HepG2 (cell line): ENCODE results near the gene SCT. TPM values are rescaled to one million over a fixed set of nuclear protein-coding genes. Genes with fewer than 3 reads are reported as not detected.
A peak's percentile ranks its signal among the peaks of the same experiment; 100 is the strongest.

ENCODE experiments used
- FOSL2 ChIP-seq: sonication (generic); formaldehyde crosslinking; IDR thresholded peaks from 2 replicates; pipeline ENCODE4 v1.4.0; 2020; ENCODE audit warnings: missing genetic modification reagents
- FOXO1 ChIP-seq: sonication (generic); formaldehyde crosslinking; IDR thresholded peaks from 2 replicates; pipeline ENCODE4 v1.4.0; 2020; ENCODE audit warnings: missing genetic modification reagents
- HHEX ChIP-seq: IDR thresholded peaks from 2 replicates; pipeline ENCODE4 v1.6.1; 2016; ENCODE audit warnings: control low read depth
- KLF15 ChIP-seq: sonication (generic); formaldehyde crosslinking; IDR thresholded peaks from 2 replicates; pipeline ENCODE4 v1.8.1; 2023; ENCODE audit warnings: borderline replicate concordance, mild to moderate bottlenecking, inconsistent platforms, missing genetic modification reagents, mixed read lengths
- NR3C1 ChIP-seq: sonication (generic); formaldehyde crosslinking; IDR thresholded peaks from 2 replicates; pipeline ENCODE4 v1.4.0; 2020; ENCODE audit warnings: missing genetic modification reagents
- SAP130 ChIP-seq: IDR thresholded peaks from 2 replicates; pipeline ENCODE4 v1.6.1; 2016; ENCODE audit warnings: low read depth
- SETDB1 ChIP-seq: sonication (generic); formaldehyde crosslinking; IDR thresholded peaks from 2 replicates; pipeline ENCODE4 v1.5.1; 2020; ENCODE audit warnings: missing genetic modification reagents, mild to moderate bottlenecking, borderline replicate concordance
- ZNF552 ChIP-seq: sonication (generic); formaldehyde crosslinking; IDR thresholded peaks from 2 replicates; pipeline ENCODE4 v1.9.0; 2022; ENCODE audit warnings: missing genetic modification reagents, mild to moderate bottlenecking, borderline replicate concordance
- ZNF678 ChIP-seq: sonication (generic); formaldehyde crosslinking; IDR thresholded peaks from 2 replicates; pipeline ENCODE4 v1.4.0; 2020; ENCODE audit warnings: mild to moderate bottlenecking, missing genetic modification reagents
- ZNF782 ChIP-seq: sonication (generic); formaldehyde crosslinking; IDR thresholded peaks from 2 replicates; pipeline ENCODE4 v1.4.0; 2020; ENCODE audit warnings: missing genetic modification reagents, mild to moderate bottlenecking, borderline replicate concordance
- polyA plus RNA-seq, 8 experiments: library from polyadenylated mRNA; depleted of rRNA in 3 of 8; stranded (reverse) in 7 of 8; unstranded in 1 of 8; fragments of >200 nt; fragmentation: Illumina TruSeq in 4 of 8; extraction: Trizol in 4 of 8; gene quantifications; 2 replicates each; pipeline versions ENCODE4 v1.2.1 to v1.2.3, GENCODE V29; 2011 to 2016; ENCODE audit warnings: low read depth in 4 of 8, missing spikeins in 1 of 8, mixed read lengths in 1 of 8; ENCODE audit not compliant: insufficient read depth in 1 of 8
- total RNA-seq, 5 experiments: library from RNA; depleted of rRNA; stranded (reverse); fragments of >200 nt; fragmentation: Illumina TruSeq; extraction: Trizol; gene quantifications; 2 replicates each; pipeline ENCODE4 v1.2.3, GENCODE V29; 2016; ENCODE audit warnings: low read depth in 1 of 5
- TF ChIP-seq, protein P1 (sequence below): sonication (generic); formaldehyde crosslinking; IDR thresholded peaks from 2 replicates; pipeline ENCODE4 v1.4.0; 2020; ENCODE audit warnings: low read depth, missing genetic modification reagents
- TF ChIP-seq, protein P2 (sequence below): IDR thresholded peaks from 2 replicates; pipeline ENCODE4 v1.6.1; 2016
- TF ChIP-seq, protein P3 (sequence below): sonication (generic); formaldehyde crosslinking; conservative IDR thresholded peaks from 2 replicates; pipeline ENCODE4 v1.8.0; 2022; ENCODE audit warnings: low read depth, missing genetic modification reagents
- TF ChIP-seq, protein P4 (sequence below): sonication (generic); formaldehyde crosslinking; IDR thresholded peaks from 2 replicates; pipeline ENCODE4 v1.4.0; 2020; ENCODE audit warnings: missing genetic modification reagents
- TF ChIP-seq, protein P5 (sequence below): sonication (generic); formaldehyde crosslinking; IDR thresholded peaks from 2 replicates; pipeline ENCODE4 v1.9.0; 2022; ENCODE audit warnings: missing genetic modification reagents, mild to moderate bottlenecking, borderline replicate concordance

The SCT gene
- total and polyA plus RNA-seq, 2 of the 13 experiments (the other 11 are each of a cell fraction or from before 2014, with no cell fraction given) = not detected

DNA sequence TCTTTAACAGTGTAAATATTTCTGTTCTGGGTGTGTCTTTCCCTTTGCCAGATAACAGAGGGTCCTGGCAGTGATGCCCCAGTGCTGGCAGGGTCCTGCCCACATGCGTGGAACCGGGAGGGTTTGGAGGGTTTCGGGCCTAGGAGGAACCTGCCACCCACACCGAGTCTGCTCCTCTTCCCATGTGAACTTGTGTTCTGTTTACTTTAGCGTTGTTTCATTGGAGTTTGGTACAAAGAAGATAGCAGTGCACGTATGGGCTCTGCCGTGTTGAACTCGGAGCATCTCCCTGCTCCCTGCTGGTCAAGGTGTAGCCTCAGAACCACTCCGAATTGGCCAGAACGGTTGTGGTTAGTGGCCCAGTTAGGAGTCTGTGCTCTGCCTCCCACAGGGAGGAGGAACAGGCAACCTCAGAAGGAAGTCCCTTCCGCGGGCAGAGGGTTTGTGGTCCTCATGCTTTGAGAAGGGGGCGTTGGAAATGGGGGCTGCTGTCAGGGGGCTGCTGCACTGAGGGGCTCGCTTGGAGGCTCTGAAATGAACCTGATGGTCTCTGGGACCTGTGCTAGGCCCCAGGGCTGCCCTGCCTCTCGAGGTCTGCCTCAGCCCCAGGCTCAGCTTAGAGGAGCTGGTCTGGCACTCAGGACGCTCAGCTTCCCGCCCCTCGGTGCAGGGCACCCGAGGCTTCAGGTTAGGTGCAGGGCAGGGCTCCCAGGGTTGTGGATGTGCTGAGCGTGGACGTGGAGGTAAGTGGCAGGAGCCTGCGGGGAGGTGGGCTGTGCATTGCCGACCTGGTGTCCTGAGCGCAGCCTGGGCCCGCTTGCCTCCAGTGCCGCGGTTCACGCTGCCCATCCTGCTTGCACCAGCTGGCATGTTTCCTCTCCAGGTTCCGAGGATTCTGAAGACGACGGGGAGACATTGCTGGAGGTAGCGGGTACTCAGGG lies 40.3 kb downstream of the SCT start (continued):
- TF ChIP-seq, protein P1, sequence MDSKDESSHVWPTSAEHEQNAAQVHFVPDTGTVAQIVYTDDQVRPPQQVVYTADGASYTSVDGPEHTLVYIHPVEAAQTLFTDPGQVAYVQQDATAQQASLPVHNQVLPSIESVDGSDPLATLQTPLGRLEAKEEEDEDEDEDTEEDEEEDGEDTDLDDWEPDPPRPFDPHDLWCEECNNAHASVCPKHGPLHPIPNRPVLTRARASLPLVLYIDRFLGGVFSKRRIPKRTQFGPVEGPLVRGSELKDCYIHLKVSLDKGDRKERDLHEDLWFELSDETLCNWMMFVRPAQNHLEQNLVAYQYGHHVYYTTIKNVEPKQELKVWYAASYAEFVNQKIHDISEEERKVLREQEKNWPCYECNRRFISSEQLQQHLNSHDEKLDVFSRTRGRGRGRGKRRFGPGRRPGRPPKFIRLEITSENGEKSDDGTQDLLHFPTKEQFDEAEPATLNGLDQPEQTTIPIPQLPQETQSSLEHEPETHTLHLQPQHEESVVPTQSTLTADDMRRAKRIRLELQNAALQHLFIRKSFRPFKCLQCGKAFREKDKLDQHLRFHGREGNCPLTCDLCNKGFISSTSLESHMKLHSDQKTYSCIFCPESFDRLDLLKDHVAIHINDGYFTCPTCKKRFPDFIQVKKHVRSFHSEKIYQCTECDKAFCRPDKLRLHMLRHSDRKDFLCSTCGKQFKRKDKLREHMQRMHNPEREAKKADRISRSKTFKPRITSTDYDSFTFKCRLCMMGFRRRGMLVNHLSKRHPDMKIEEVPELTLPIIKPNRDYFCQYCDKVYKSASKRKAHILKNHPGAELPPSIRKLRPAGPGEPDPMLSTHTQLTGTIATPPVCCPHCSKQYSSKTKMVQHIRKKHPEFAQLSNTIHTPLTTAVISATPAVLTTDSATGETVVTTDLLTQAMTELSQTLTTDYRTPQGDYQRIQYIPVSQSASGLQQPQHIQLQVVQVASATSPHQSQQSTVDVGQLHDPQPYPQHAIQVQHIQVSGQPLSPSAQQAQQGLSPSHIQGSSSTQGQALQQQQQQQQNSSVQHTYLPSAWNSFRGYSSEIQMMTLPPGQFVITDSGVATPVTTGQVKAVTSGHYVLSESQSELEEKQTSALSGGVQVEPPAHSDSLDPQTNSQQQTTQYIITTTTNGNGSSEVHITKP (CRISPR knock-in tag) = no peak
- TF ChIP-seq ZNF678 (CRISPR knock-in tag) (no peak), HHEX (CRISPR knock-in tag) (no peak), SETDB1 (CRISPR knock-in tag) (no peak), ZNF782 (CRISPR knock-in tag) (no peak), SAP130 (CRISPR knock-in tag) (peak; percentile 59), ZNF552 (CRISPR knock-in tag) (no peak), NR3C1 (CRISPR knock-in tag) (no peak), FOXO1 (CRISPR knock-in tag) (no peak), FOSL2 (CRISPR knock-in tag) (0 out of 2 replicates have a peak, but pooled peaks have one; percentile 5), KLF15 (no peak)
- TF ChIP-seq, protein P2, sequence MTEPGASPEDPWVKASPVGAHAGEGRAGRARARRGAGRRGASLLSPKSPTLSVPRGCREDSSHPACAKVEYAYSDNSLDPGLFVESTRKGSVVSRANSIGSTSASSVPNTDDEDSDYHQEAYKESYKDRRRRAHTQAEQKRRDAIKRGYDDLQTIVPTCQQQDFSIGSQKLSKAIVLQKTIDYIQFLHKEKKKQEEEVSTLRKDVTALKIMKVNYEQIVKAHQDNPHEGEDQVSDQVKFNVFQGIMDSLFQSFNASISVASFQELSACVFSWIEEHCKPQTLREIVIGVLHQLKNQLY (CRISPR knock-in tag) = no peak
- TF ChIP-seq, protein P3, sequence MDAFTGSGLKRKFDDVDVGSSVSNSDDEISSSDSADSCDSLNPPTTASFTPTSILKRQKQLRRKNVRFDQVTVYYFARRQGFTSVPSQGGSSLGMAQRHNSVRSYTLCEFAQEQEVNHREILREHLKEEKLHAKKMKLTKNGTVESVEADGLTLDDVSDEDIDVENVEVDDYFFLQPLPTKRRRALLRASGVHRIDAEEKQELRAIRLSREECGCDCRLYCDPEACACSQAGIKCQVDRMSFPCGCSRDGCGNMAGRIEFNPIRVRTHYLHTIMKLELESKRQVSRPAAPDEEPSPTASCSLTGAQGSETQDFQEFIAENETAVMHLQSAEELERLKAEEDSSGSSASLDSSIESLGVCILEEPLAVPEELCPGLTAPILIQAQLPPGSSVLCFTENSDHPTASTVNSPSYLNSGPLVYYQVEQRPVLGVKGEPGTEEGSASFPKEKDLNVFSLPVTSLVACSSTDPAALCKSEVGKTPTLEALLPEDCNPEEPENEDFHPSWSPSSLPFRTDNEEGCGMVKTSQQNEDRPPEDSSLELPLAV (CRISPR knock-in tag) = no peak
- TF ChIP-seq, protein P4, sequence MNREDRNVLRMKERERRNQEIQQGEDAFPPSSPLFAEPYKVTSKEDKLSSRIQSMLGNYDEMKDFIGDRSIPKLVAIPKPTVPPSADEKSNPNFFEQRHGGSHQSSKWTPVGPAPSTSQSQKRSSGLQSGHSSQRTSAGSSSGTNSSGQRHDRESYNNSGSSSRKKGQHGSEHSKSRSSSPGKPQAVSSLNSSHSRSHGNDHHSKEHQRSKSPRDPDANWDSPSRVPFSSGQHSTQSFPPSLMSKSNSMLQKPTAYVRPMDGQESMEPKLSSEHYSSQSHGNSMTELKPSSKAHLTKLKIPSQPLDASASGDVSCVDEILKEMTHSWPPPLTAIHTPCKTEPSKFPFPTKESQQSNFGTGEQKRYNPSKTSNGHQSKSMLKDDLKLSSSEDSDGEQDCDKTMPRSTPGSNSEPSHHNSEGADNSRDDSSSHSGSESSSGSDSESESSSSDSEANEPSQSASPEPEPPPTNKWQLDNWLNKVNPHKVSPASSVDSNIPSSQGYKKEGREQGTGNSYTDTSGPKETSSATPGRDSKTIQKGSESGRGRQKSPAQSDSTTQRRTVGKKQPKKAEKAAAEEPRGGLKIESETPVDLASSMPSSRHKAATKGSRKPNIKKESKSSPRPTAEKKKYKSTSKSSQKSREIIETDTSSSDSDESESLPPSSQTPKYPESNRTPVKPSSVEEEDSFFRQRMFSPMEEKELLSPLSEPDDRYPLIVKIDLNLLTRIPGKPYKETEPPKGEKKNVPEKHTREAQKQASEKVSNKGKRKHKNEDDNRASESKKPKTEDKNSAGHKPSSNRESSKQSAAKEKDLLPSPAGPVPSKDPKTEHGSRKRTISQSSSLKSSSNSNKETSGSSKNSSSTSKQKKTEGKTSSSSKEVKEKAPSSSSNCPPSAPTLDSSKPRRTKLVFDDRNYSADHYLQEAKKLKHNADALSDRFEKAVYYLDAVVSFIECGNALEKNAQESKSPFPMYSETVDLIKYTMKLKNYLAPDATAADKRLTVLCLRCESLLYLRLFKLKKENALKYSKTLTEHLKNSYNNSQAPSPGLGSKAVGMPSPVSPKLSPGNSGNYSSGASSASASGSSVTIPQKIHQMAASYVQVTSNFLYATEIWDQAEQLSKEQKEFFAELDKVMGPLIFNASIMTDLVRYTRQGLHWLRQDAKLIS (CRISPR knock-in tag) = no peak
- TF ChIP-seq, protein P5, sequence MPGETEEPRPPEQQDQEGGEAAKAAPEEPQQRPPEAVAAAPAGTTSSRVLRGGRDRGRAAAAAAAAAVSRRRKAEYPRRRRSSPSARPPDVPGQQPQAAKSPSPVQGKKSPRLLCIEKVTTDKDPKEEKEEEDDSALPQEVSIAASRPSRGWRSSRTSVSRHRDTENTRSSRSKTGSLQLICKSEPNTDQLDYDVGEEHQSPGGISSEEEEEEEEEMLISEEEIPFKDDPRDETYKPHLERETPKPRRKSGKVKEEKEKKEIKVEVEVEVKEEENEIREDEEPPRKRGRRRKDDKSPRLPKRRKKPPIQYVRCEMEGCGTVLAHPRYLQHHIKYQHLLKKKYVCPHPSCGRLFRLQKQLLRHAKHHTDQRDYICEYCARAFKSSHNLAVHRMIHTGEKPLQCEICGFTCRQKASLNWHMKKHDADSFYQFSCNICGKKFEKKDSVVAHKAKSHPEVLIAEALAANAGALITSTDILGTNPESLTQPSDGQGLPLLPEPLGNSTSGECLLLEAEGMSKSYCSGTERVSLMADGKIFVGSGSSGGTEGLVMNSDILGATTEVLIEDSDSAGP (CRISPR knock-in tag) = 0 out of 2 replicates have a peak, but pooled peaks have one; percentile 9
